Loucy (cell line): ENCODE results near the gene TRPV3.

Experiments used
- EZH2phosphoT487 ChIP-seq: fragments of 200-600 bp; IDR thresholded peaks from 2 replicates; pipeline ENCODE4 v1.6.1; 2018; ENCODE audit warnings: antibody characterized with exemption, mild to moderate bottlenecking, moderate library complexity, borderline replicate concordance
- TF ChIP-seq, protein P1 (sequence below): fragments of 200-600 bp; sonication (generic); conservative IDR thresholded peaks from 2 replicates; pipeline ENCODE4 v1.5.1; 2014; ENCODE audit warnings: mild to moderate bottlenecking, antibody characterized with exemption, low read length

DNA sequence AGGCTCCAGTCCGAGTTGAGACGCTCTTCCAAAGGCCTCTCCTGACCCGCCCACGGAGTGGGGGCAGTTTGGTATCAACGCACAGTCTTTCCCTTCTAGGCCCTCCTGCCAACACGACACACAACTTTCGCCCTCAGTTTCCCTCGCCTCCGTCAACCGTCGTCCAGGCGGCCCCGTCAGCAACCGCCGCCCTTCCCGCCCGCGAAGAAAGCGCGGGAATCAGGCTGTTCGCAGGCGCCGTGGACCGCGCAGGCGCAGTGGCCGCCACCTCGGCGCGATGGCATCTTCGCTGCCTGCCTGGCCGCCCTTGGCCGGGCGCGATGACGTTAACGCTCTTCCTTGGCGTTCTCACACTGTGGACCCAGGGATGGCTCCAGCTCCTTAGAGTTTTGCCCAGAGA, 86.0 kb downstream of the TRPV3 start, which contains the start of gene SPATA22:
- no peak for TF ChIP-seq EZH2phosphoT487
- TF ChIP-seq, protein P1, sequence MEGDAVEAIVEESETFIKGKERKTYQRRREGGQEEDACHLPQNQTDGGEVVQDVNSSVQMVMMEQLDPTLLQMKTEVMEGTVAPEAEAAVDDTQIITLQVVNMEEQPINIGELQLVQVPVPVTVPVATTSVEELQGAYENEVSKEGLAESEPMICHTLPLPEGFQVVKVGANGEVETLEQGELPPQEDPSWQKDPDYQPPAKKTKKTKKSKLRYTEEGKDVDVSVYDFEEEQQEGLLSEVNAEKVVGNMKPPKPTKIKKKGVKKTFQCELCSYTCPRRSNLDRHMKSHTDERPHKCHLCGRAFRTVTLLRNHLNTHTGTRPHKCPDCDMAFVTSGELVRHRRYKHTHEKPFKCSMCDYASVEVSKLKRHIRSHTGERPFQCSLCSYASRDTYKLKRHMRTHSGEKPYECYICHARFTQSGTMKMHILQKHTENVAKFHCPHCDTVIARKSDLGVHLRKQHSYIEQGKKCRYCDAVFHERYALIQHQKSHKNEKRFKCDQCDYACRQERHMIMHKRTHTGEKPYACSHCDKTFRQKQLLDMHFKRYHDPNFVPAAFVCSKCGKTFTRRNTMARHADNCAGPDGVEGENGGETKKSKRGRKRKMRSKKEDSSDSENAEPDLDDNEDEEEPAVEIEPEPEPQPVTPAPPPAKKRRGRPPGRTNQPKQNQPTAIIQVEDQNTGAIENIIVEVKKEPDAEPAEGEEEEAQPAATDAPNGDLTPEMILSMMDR = no peak
